HepG2 (cell line): ENCODE data around the gene ALG9. TPM values are rescaled to one million over a fixed set of nuclear protein-coding genes. Genes with fewer than 3 reads are reported as not detected.

ENCODE experiments used
- ATF4 ChIP-seq, 2 experiments: fragments of 450-650 bp in 1 of 2; sonication (generic) in 1 of 2; formaldehyde crosslinking; IDR thresholded peaks; 2 replicates each; pipeline versions ENCODE4 v1.5.0 to v1.8.0; 2020 to 2022; ENCODE audit warnings: mild to moderate bottlenecking in 1 of 2, missing genetic modification reagents in 1 of 2
- ATRX ChIP-seq: sonication (generic); formaldehyde crosslinking; IDR thresholded peaks from 2 replicates; pipeline ENCODE4 v1.4.0; 2020; ENCODE audit warnings: missing genetic modification reagents, borderline replicate concordance
- DR1 ChIP-seq: sonication (generic); formaldehyde crosslinking; IDR thresholded peaks from 2 replicates; pipeline ENCODE4 v1.8.0; 2021; ENCODE audit warnings: mild to moderate bottlenecking, missing genetic modification reagents, inconsistent platforms
- ELF3 ChIP-seq: IDR thresholded peaks from 2 replicates; pipeline ENCODE4 v1.6.1; 2016; ENCODE audit warnings: missing genetic modification reagents, missing compliant biosample characterization
- FOSL1 ChIP-seq: sonication (generic); formaldehyde crosslinking; IDR thresholded peaks from 2 replicates; pipeline ENCODE4 v1.9.0; 2021; ENCODE audit warnings: missing genetic modification reagents, borderline replicate concordance
- IKZF5 ChIP-seq: IDR thresholded peaks from 2 replicates; pipeline ENCODE4 v1.6.1; 2018; ENCODE audit warnings: missing genetic modification reagents, mild to moderate bottlenecking, missing compliant biosample characterization
- KAT8 ChIP-seq: IDR thresholded peaks from 2 replicates; pipeline ENCODE4 v1.6.1; 2016; ENCODE audit warnings: missing genetic modification reagents, missing compliant biosample characterization
- PTBP1 ChIP-seq: fragments of 200-400 bp; formaldehyde crosslinking; IDR thresholded peaks from 2 replicates; pipeline ENCODE4 v1.6.1; 2018; ENCODE audit warnings: low read length, low read depth; ENCODE audit not compliant: poor library complexity, severe bottlenecking
- SIX4 ChIP-seq: sonication (generic); formaldehyde crosslinking; IDR thresholded peaks from 2 replicates; pipeline ENCODE4 v1.4.0; 2020; ENCODE audit warnings: missing genetic modification reagents
- TRAFD1 ChIP-seq: sonication (generic); formaldehyde crosslinking; IDR thresholded peaks from 2 replicates; pipeline ENCODE4 v1.5.1; 2020; ENCODE audit warnings: missing genetic modification reagents, mild to moderate bottlenecking, borderline replicate concordance
- TRIM24 ChIP-seq: sonication (generic); formaldehyde crosslinking; IDR thresholded peaks from 2 replicates; pipeline ENCODE4 v1.8.0; 2022; ENCODE audit warnings: mild to moderate bottlenecking, missing genetic modification reagents
- WIZ ChIP-seq: sonication (generic); formaldehyde crosslinking; IDR thresholded peaks from 2 replicates; pipeline ENCODE4 v1.5.1; 2020; ENCODE audit warnings: mild to moderate bottlenecking, missing genetic modification reagents
- ZBTB8A ChIP-seq: sonication (generic); formaldehyde crosslinking; IDR thresholded peaks from 2 replicates; pipeline ENCODE4 v1.4.0; 2020; ENCODE audit warnings: mild to moderate bottlenecking, low read depth, missing genetic modification reagents, borderline replicate concordance
- ZNF501 ChIP-seq: sonication (generic); formaldehyde crosslinking; IDR thresholded peaks from 2 replicates; pipeline ENCODE4 v1.5.1; 2020; ENCODE audit warnings: mild to moderate bottlenecking, moderate library complexity, missing genetic modification reagents
- polyA plus RNA-seq, 8 experiments: library from polyadenylated mRNA; depleted of rRNA in 3 of 8; stranded (reverse) in 7 of 8; unstranded in 1 of 8; fragments of >200 nt; fragmentation: Illumina TruSeq in 4 of 8; extraction: Trizol in 4 of 8; gene quantifications; 2 replicates each; pipeline versions ENCODE4 v1.2.1 to v1.2.3, GENCODE V29; 2011 to 2016; ENCODE audit warnings: low read depth in 4 of 8, missing spikeins in 1 of 8, mixed read lengths in 1 of 8; ENCODE audit not compliant: insufficient read depth in 1 of 8
- total RNA-seq, 5 experiments: library from RNA; depleted of rRNA; stranded (reverse); fragments of >200 nt; fragmentation: Illumina TruSeq; extraction: Trizol; gene quantifications; 2 replicates each; pipeline ENCODE4 v1.2.3, GENCODE V29; 2016; ENCODE audit warnings: low read depth in 1 of 5
- TF ChIP-seq, protein P1 (sequence below): sonication (generic); formaldehyde crosslinking; IDR thresholded peaks from 2 replicates; pipeline ENCODE4 v1.4.0; 2020; ENCODE audit warnings: missing genetic modification reagents
- TF ChIP-seq, protein P2 (sequence below): sonication (generic); formaldehyde crosslinking; IDR thresholded peaks from 2 replicates; pipeline ENCODE4 v1.5.0; 2020; ENCODE audit warnings: missing genetic modification reagents

ALG9 gene
- total and polyA plus RNA-seq, 2 of the 13 experiments (the other 11 are each of a cell fraction or from before 2014, with no cell fraction given): 39.4 to 40.6 TPM

DNA sequence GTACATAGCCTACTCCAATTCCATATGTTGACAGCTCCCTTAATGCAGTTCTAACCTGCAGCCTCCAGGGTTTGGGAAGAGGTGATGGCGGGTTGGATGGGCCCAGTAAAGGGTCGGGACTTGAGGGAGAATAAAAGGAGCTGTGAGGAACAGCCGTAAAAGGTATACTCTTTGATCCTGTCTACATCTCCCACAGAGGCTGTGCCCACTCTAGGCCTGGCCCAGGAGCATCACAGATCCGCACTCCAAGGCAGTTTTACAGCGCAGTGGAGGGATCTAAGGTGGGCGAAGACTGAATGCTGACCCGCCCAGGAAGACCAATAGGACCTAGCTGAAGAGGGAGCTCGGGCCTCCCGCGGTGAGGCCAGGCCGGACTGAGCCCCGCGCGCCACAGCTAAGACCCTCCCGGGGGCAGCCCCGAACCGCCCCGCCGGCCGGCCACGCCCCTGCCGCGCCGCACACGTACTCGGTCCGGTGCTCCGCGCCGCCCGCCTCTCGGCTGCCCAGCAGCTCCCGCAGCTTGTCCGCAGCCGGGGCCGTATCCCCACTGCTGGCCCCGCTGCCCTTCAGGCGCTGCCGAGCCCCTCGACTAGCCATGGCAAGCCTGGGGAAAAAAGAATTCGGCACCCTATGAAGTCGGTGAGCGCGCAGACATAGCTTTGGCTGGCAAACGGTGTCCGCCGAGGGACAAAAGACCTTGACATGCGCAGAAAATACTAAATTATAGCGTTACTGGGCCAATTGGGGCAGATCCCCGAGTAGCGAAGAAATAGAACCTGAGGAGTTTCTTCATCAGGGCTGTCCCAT lies at the start of gene ALG9 (continued):
- TF ChIP-seq, protein P1, sequence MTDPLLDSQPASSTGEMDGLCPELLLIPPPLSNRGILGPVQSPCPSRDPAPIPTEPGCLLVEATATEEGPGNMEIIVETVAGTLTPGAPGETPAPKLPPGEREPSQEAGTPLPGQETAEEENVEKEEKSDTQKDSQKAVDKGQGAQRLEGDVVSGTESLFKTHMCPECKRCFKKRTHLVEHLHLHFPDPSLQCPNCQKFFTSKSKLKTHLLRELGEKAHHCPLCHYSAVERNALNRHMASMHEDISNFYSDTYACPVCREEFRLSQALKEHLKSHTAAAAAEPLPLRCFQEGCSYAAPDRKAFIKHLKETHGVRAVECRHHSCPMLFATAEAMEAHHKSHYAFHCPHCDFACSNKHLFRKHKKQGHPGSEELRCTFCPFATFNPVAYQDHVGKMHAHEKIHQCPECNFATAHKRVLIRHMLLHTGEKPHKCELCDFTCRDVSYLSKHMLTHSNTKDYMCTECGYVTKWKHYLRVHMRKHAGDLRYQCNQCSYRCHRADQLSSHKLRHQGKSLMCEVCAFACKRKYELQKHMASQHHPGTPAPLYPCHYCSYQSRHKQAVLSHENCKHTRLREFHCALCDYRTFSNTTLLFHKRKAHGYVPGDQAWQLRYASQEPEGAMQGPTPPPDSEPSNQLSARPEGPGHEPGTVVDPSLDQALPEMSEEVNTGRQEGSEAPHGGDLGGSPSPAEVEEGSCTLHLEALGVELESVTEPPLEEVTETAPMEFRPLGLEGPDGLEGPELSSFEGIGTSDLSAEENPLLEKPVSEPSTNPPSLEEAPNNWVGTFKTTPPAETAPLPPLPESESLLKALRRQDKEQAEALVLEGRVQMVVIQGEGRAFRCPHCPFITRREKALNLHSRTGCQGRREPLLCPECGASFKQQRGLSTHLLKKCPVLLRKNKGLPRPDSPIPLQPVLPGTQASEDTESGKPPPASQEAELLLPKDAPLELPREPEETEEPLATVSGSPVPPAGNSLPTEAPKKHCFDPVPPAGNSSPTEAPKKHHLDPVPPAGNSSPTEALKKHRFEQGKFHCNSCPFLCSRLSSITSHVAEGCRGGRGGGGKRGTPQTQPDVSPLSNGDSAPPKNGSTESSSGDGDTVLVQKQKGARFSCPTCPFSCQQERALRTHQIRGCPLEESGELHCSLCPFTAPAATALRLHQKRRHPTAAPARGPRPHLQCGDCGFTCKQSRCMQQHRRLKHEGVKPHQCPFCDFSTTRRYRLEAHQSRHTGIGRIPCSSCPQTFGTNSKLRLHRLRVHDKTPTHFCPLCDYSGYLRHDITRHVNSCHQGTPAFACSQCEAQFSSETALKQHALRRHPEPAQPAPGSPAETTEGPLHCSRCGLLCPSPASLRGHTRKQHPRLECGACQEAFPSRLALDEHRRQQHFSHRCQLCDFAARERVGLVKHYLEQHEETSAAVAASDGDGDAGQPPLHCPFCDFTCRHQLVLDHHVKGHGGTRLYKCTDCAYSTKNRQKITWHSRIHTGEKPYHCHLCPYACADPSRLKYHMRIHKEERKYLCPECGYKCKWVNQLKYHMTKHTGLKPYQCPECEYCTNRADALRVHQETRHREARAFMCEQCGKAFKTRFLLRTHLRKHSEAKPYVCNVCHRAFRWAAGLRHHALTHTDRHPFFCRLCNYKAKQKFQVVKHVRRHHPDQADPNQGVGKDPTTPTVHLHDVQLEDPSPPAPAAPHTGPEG (CRISPR knock-in tag): peak; percentile 83
- TF ChIP-seq ZBTB8A (no peak), IKZF5 (CRISPR knock-in tag) (no peak), TRIM24 (CRISPR knock-in tag) (no peak), ZNF501 (peak; percentile 52; the same call in 1 of the 2 replicates), ELF3 (CRISPR knock-in tag) (no peak), DR1 (0 out of 2 replicates have a peak, but pooled peaks have one; percentile 40), KAT8 (CRISPR knock-in tag) (peak; percentile 78), ATF4 (CRISPR knock-in tag; IDR thresholded peaks at IDR 0.05) (peak in 1 of 2 experiments; percentile 46; a peak in 1 of 4 replicates), PTBP1 (no peak), SIX4 (peak; percentile 49; the same call in 1 of the 2 replicates), FOSL1 (CRISPR knock-in tag) (no peak), ATRX (no peak), WIZ (CRISPR knock-in tag) (no peak), TRAFD1 (CRISPR knock-in tag) (no peak)
- TF ChIP-seq, protein P2, sequence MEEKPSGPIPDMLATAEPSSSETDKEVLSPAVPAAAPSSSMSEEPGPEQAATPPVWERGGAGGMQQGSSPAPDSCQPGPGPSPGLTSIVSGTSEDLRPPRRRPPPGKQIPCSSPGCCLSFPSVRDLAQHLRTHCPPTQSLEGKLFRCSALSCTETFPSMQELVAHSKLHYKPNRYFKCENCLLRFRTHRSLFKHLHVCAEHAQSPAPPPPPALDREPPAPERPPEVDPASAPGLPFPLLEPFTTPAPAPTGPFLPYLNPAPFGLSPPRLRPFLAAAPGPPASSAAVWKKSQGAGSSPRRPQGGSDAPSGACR: no peak
